Thyroid gland (tissue), 4 donors: ENCODE results near the gene EHBP1.

Experiments
- CTCF ChIP-seq, 6 experiments: fragments of 200-600 bp in 3 of 6; fragments of 450-650 bp in 3 of 6; sonication (generic) in 3 of 6; IDR thresholded peaks; one replicate each; pipeline ENCODE4 v1.5.1; 2016 to 2019; ENCODE audit warnings: antibody characterized with exemption in 6 of 6, mild to moderate bottlenecking in 2 of 6, inconsistent platforms in 1 of 6, moderate library complexity in 1 of 6
- POLR2A ChIP-seq, 2 donors: fragments of 450-650 bp; IDR thresholded peaks; one replicate each; pipeline ENCODE4 v1.6.1; 2017; ENCODE audit warnings: antibody characterized with exemption in 2 of 2, mild to moderate bottlenecking in 2 of 2, moderate library complexity in 1 of 2

GRCh38 chr2:62968668-62969067 is 263.2 kb downstream of the EHBP1 start:
- no peak for TF ChIP-seq CTCF (IDR thresholded peaks at IDR 0.05)
- TF ChIP-seq POLR2A (IDR thresholded peaks at IDR 0.05), result no peak
